Measurements from ENCODE around the gene BAIAP2L1.

- TF ChIP-seq TAF1 (IDR thresholded peaks at IDR 0.05; ENCODE audit: low read depth, low read length), result no peak
- TF ChIP-seq POLR2A (IDR thresholded peaks at IDR 0.05; ENCODE audit: low read depth, low read length), result no peak
- no peak for TF ChIP-seq POLR2AphosphoS5 (IDR thresholded peaks at IDR 0.05; ENCODE audit: low read depth, low read length)
- TF ChIP-seq SPI1 (IDR thresholded peaks at IDR 0.05; ENCODE audit: low read depth, low read length), result no peak
- TF ChIP-seq POU2F2 (IDR thresholded peaks at IDR 0.05; ENCODE audit: low read depth, low read length), result no peak
- no peak for TF ChIP-seq PAX5 (IDR thresholded peaks at IDR 0.05; ENCODE audit: insufficient read depth, low read length, severe bottlenecking)
These were observed 1.4 kb downstream of the BAIAP2L1 start for GRCh38 chr7:98399462-98399861.

Measured in GM12891 (cell line).